Neuronal stem cell (in vitro differentiated cells): ENCODE data around the gene HPCAL1.
"Not testable (repeated sequence)": the region's sequence is repeated elsewhere in the genome, so short reads cannot be mapped to it uniquely, and the experiment has no call there.

Source experiments
- DNase-seq: peaks from one replicate; pipeline ENCODE4 v3.0.0-alpha.2; 2013; ENCODE audit warnings: low spot score
- H2AFZ ChIP-seq: one replicate; pipeline ENCODE4 v1.6.1; 2013; ENCODE audit warnings: mild to moderate bottlenecking, low read length, inconsistent platforms
- H2AK5ac ChIP-seq: 2 replicates; pipeline ENCODE4 v1.6.1; 2013; ENCODE audit warnings: low read depth, mild to moderate bottlenecking, inconsistent platforms, low read length, moderate library complexity, mixed read lengths
- H2BK120ac ChIP-seq: 2 replicates; pipeline ENCODE4 v1.6.1; 2013; ENCODE audit warnings: low read depth, mild to moderate bottlenecking, inconsistent platforms, low read length, moderate library complexity, mixed read lengths
- H2BK12ac ChIP-seq: one replicate; pipeline ENCODE4 v1.6.1; 2013; ENCODE audit warnings: low read length, inconsistent platforms
- H2BK15ac ChIP-seq: 2 replicates; pipeline ENCODE4 v1.6.1; 2013; ENCODE audit warnings: mild to moderate bottlenecking, low read length, inconsistent platforms, mixed read lengths
- H2BK5ac ChIP-seq: one replicate; pipeline ENCODE4 v1.6.1; 2013; ENCODE audit warnings: inconsistent platforms, mild to moderate bottlenecking, low read length, moderate library complexity
- H3K14ac ChIP-seq: one replicate; pipeline ENCODE4 v1.6.1; 2013; ENCODE audit warnings: low read length, inconsistent platforms
- H3K18ac ChIP-seq: 2 replicates; pipeline ENCODE4 v1.6.1; 2013; ENCODE audit warnings: low read length, inconsistent platforms
- H3K23ac ChIP-seq: 2 replicates; pipeline ENCODE4 v1.6.1; 2013; ENCODE audit warnings: low read depth, mild to moderate bottlenecking, mixed read lengths, low read length, inconsistent platforms; ENCODE audit not compliant: poor library complexity
- H3K27ac ChIP-seq: replicated peaks from 3 replicates; pipeline ENCODE4 v1.5.1; 2013; ENCODE audit warnings: low read length, inconsistent platforms
- H3K27me3 ChIP-seq, 3 experiments: 2 replicates each; pipeline ENCODE4 v1.6.1; 2013; ENCODE audit warnings: low read length in 3 of 3, mild to moderate bottlenecking in 2 of 3, inconsistent platforms in 1 of 3, low read depth in 1 of 3, mixed read lengths in 1 of 3, moderate library complexity in 1 of 3; ENCODE audit not compliant: control insufficient read depth in 3 of 3, insufficient read depth in 3 of 3
- H3K36me3 ChIP-seq, 2 donors: replicated peaks in 1 of 2; 2 replicates each; pipeline ENCODE4 v1.6.1; 2013; ENCODE audit warnings: low read length in 2 of 2; ENCODE audit not compliant: control insufficient read depth in 2 of 2, insufficient read depth in 2 of 2
- H3K4ac ChIP-seq: 2 replicates; pipeline ENCODE4 v1.6.1; 2013; ENCODE audit warnings: inconsistent platforms, mild to moderate bottlenecking, low read length, moderate library complexity
- H3K4me1 ChIP-seq, 2 donors: 1 replicate in 1 of 2; 2 replicates in 1 of 2; pipeline ENCODE4 v1.6.1; 2013; ENCODE audit warnings: low read length in 2 of 2, low read depth in 1 of 2; ENCODE audit not compliant: control insufficient read depth in 2 of 2, insufficient read depth in 1 of 2
- H3K4me2 ChIP-seq: one replicate; pipeline ENCODE4 v1.6.1; 2013; ENCODE audit warnings: mild to moderate bottlenecking, low read length, inconsistent platforms; ENCODE audit not compliant: insufficient read depth, poor library complexity, severe bottlenecking
- H3K4me3 ChIP-seq, 2 donors: 2 replicates each; pipeline ENCODE4 v1.5.1; 2013; ENCODE audit warnings: low read length in 2 of 2, mild to moderate bottlenecking in 2 of 2, inconsistent platforms in 1 of 2, moderate library complexity in 1 of 2
- H3K79me1 ChIP-seq: one replicate; pipeline ENCODE4 v1.6.1; 2013; ENCODE audit warnings: low read depth, mild to moderate bottlenecking, inconsistent platforms, low read length, moderate library complexity
- H3K9ac ChIP-seq: one replicate; pipeline ENCODE4 v1.6.1; 2013; ENCODE audit warnings: mild to moderate bottlenecking, low read depth, low read length, inconsistent platforms; ENCODE audit not compliant: poor library complexity
- H3K9me3 ChIP-seq, 2 donors: replicated peaks in 1 of 2; 2 replicates each; pipeline versions ENCODE3 to v1.6.1; 2013; ENCODE audit warnings: low read length in 2 of 2, mild to moderate bottlenecking in 2 of 2, inconsistent platforms in 1 of 2, low read depth in 1 of 2, mixed read lengths in 1 of 2, moderate library complexity in 1 of 2; ENCODE audit not compliant: control insufficient read depth in 2 of 2, insufficient read depth in 1 of 2
- H4K8ac ChIP-seq: one replicate; pipeline ENCODE4 v1.6.1; 2013; ENCODE audit warnings: low read depth, mild to moderate bottlenecking, inconsistent platforms, low read length, moderate library complexity
- H4K91ac ChIP-seq: one replicate; pipeline ENCODE4 v1.6.1; 2013; ENCODE audit warnings: low read length, low read depth, mild to moderate bottlenecking, inconsistent platforms; ENCODE audit not compliant: poor library complexity
- WGBS, 2 donors: extraction: QIAGEN DNeasy Blood & Tissue Kit; methylation state at CpG; one replicate each; pipeline ENCODE4 v1.1.7; 2013; ENCODE audit warnings: missing lambda C conversion rate in 2 of 2, mixed read lengths in 1 of 2; ENCODE audit not compliant: insufficient read length in 2 of 2, insufficient replicate concordance in 1 of 2; ENCODE audit errors: extremely low coverage in 2 of 2; 5-methylcytosine and 5-hydroxymethylcytosine counted together

The HPCAL1 gene

DNA sequence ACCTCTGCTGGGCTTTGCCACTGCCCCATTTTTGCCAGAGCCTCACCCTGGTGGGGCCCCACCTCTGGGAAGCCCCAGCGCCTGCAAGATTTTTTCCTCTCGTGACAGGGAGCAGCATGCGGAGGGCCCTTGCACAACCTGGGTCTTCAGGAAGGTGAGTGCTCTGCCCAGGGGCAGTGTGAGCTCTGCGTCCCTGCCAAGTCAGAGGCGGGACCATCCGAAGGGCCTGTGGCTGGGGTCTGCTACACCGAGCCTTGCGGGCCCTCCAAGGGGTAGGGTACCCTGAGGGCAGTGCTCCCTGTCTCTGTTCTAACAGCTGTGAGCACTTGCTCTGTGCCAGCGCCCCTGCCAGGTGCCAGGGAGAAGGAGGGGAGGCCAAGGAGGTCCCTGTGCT is 151.2 kb downstream of the HPCAL1 start:
- H3K9me3 ChIP-seq = no peaks in the 10 kb centered on the region
- no peak overlapping the region for H3K4me2 ChIP-seq
- H2BK15ac ChIP-seq = peak overlapping the region; percentile 3
- H2AFZ ChIP-seq = no peak overlapping the region
- H3K79me1 ChIP-seq = no peaks in the 10 kb centered on the region
- H2BK5ac ChIP-seq = no peak overlapping the region
- peak overlapping the region; percentile 72 for H3K14ac ChIP-seq
- peak overlapping the region; percentile 95 for H2BK12ac ChIP-seq
- H3K23ac ChIP-seq = no peak overlapping the region
- H3K36me3 ChIP-seq = no peaks in the 10 kb centered on the region
- WGBS, 2 donors = no CpG with 5 or more reads among the region's 9 CpGs
- no peak overlapping the region for H3K4me3 ChIP-seq
- no peak overlapping the region for H4K8ac ChIP-seq
- H2BK120ac ChIP-seq = peak overlapping the region; percentile 65
- DNase-seq = no peak
- no peaks in the 10 kb centered on the region for H3K27me3 ChIP-seq
- no peak overlapping the region for H3K27ac ChIP-seq
- peak overlapping the region; percentile 65 for H3K9ac ChIP-seq
- peak overlapping the region; percentile 93 for H2AK5ac ChIP-seq
- peak overlapping the region; percentile 95 for H3K18ac ChIP-seq
- H4K91ac ChIP-seq = no peak overlapping the region
- peaks cover 3 to 18% of the 10 kb centered on the region in 2 donors for H3K4me1 ChIP-seq
- peak overlapping the region; percentile 69 for H3K4ac ChIP-seq

DNA sequence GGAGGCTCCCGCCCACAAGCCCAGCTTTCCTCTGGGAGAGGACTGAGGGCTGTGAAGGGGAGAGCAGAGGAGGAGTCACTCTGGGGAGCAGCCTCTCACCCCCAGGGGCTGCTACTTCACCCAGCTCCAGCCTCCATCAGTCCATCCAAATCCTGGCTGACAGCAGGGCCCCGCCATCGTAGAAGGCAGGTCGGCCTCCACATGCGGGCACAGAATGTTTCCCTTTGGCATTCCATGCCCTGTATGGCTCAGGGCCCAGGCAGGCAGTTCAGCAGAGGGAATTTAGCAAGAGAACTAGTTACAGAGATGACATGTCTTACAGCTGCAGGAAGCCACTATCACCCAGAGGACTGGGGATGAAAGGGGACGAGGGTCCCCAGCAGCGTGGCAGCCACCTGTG is 151.8 kb downstream of the HPCAL1 start:
- H3K4me2 ChIP-seq = no peak overlapping the region
- H2BK15ac ChIP-seq = peak overlapping the region; percentile 3
- H3K9me3 ChIP-seq = no peaks in the 10 kb centered on the region
- no peak overlapping the region for H3K23ac ChIP-seq
- no peak overlapping the region for H4K91ac ChIP-seq
- H2BK120ac ChIP-seq = peak overlapping the region; percentile 65
- no peak overlapping the region for H2AFZ ChIP-seq
- no peak overlapping the region for H4K8ac ChIP-seq
- no peaks in the 10 kb centered on the region for H3K27me3 ChIP-seq
- DNase-seq = no peak
- peak overlapping the region; percentile 95 for H3K18ac ChIP-seq
- no peak overlapping the region for H2BK12ac ChIP-seq
- WGBS, 2 donors = no CpG with 5 or more reads among the region's 7 CpGs
- no peak overlapping the region for H2BK5ac ChIP-seq
- peaks cover 2 to 17% of the 10 kb centered on the region in 2 donors for H3K4me1 ChIP-seq
- H3K14ac ChIP-seq = peak overlapping the region; percentile 59
- H3K79me1 ChIP-seq = no peaks in the 10 kb centered on the region
- no peak overlapping the region for H3K4me3 ChIP-seq
- no peak overlapping the region for H3K9ac ChIP-seq
- peak overlapping the region; percentile 93 for H2AK5ac ChIP-seq
- no peak overlapping the region for H3K4ac ChIP-seq
- H3K36me3 ChIP-seq = no peaks in the 10 kb centered on the region
- no peak overlapping the region for H3K27ac ChIP-seq

DNA sequence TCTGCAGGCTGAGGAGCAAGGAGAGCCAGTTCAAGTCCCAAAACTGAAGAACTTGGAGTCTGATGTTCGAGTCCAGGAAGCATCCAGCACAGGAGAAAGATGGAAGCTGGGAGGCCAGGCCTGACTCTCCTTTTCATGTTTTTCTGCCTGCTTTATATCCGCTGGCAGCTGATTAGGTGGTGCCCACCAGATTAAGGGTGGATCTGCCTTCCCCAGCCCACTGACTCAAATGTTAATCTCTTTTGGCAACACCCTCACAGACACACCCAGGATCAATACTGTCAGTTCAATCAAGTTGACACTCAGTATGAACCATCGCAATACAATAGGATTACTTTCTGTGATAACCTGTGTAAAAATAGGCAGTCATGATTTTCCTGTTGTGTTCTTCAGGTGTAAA is 154.5 kb downstream of the HPCAL1 start:
- H3K4me3 ChIP-seq, H3K9me3 ChIP-seq, H3K14ac ChIP-seq, H4K91ac ChIP-seq, H3K4me2 ChIP-seq, H2BK12ac ChIP-seq, H2BK15ac ChIP-seq, H2AK5ac ChIP-seq, H2BK5ac ChIP-seq, H2AFZ ChIP-seq, H3K36me3 ChIP-seq, H3K27me3 ChIP-seq, H3K23ac ChIP-seq, H3K18ac ChIP-seq, H2BK120ac ChIP-seq, H3K27ac ChIP-seq, H4K8ac ChIP-seq, H3K4ac ChIP-seq, H3K9ac ChIP-seq, H3K79me1 ChIP-seq, DNase-seq: not testable (repeated sequence)
- no CpG with 5 or more reads among the region's 3 CpGs for WGBS, 2 donors
- peaks cover 0 to 13% of the 10 kb centered on the region in 2 donors for H3K4me1 ChIP-seq

DNA sequence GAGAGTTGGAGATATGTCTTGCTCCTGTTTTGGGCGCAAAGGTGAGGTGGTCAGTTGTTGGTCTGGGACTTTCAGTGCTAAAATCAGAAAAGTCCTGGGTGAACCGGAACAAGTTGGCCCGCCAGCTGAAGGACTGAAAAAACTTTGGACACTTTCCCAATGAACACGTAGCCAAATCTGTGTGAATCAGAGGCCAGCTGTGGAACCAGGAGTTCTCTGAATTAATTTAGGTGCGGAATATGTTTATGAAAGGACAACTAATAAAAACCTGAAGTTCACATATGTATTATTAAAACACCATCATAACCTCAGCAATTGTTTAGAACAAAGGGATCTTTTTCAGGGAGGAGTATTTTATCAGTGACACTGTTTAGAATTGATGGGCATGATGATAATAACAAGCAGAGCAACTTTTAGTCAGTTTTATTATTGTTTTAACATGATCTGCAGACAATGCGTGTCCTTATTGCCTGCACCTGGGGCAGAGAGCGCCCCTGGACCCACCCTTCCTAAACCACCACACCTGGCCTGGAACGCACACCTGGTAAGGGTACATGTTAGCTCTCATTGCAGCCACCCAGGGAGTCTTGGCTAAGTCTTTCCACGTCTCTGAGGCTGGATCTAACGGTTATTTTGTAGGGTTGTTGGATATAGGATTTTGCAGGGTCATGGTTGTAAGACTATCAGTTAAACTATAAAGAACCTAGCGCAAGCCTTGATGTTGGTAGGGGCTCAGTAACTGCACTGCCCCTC is 155.3 kb downstream of the HPCAL1 start:
- H3K9me3 ChIP-seq = no peaks in the 10 kb centered on the region
- H2BK5ac ChIP-seq = no peak overlapping the region
- H2BK12ac ChIP-seq = no peak overlapping the region
- no peaks in the 10 kb centered on the region for H3K79me1 ChIP-seq
- H3K18ac ChIP-seq = no peak overlapping the region
- H3K4me3 ChIP-seq = no peak overlapping the region
- no peak overlapping the region for H3K4ac ChIP-seq
- no peak overlapping the region for H2AK5ac ChIP-seq
- H3K14ac ChIP-seq = no peak overlapping the region
- peaks cover 0 to 5% (median 0%) of the 10 kb centered on the region in 3 experiments for H3K27me3 ChIP-seq
- no peak for DNase-seq
- no peak overlapping the region for H2BK15ac ChIP-seq
- H3K9ac ChIP-seq = no peak overlapping the region
- no peak overlapping the region for H2BK120ac ChIP-seq
- peaks cover 0 to 12% of the 10 kb centered on the region in 2 donors for H3K4me1 ChIP-seq
- no peak overlapping the region for H3K23ac ChIP-seq
- WGBS, 2 donors = no CpG with 5 or more reads among the region's 11 CpGs
- H2AFZ ChIP-seq = no peak overlapping the region
- H3K4me2 ChIP-seq = no peak overlapping the region
- H3K36me3 ChIP-seq = no peaks in the 10 kb centered on the region
- no peak overlapping the region for H4K8ac ChIP-seq
- H4K91ac ChIP-seq = no peak overlapping the region
- H3K27ac ChIP-seq = no peak overlapping the region
